Measurements from ENCODE around the gene JMY. TPM values are rescaled to one million over a fixed set of nuclear protein-coding genes. Genes with fewer than 3 reads are reported as not detected.
"Not testable (repeated sequence)": the region's sequence is repeated elsewhere in the genome, so short reads cannot be mapped to it uniquely, and the experiment has no call there.

JMY gene
- total RNA-seq, 2 experiments from 2014 or later: 6.1 to 6.3 TPM

DNA sequence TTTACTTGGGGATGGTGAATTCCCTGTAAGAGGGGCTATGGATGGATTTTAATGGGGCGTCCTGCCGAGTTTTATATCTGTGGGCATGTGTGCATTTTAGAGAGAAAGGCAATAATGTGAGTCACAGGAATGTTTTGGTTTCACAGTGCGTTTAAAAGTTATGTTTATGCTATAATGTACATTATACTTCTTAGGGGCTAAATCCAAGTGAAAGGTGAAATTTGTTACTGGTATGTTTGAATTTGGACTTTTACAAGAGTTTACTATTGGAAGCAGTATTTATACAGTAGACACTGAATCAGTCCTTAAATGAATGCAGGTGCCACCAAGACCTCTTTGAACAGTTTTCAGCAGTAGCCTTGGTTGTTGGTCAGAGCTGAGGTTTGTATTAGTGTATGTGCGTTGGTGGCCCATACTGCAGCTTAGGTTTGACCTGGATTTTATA, 5.6 kb downstream of the JMY start:
- TF ChIP-seq, protein P1, sequence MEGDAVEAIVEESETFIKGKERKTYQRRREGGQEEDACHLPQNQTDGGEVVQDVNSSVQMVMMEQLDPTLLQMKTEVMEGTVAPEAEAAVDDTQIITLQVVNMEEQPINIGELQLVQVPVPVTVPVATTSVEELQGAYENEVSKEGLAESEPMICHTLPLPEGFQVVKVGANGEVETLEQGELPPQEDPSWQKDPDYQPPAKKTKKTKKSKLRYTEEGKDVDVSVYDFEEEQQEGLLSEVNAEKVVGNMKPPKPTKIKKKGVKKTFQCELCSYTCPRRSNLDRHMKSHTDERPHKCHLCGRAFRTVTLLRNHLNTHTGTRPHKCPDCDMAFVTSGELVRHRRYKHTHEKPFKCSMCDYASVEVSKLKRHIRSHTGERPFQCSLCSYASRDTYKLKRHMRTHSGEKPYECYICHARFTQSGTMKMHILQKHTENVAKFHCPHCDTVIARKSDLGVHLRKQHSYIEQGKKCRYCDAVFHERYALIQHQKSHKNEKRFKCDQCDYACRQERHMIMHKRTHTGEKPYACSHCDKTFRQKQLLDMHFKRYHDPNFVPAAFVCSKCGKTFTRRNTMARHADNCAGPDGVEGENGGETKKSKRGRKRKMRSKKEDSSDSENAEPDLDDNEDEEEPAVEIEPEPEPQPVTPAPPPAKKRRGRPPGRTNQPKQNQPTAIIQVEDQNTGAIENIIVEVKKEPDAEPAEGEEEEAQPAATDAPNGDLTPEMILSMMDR (IDR thresholded peaks at IDR 0.05): no peak
- ChIA-PET POLR2A (interaction anchor here (0.5 kb wide), 1 partner anchor 257 kb away, joined by 3 read pairs; no protein-coding TSS in a partner anchor), CTCF (no interaction called here)
- DNase-seq (no peak), ATAC-seq (no peak)
- H3K36me3 Mint-ChIP-seq (ENCODE audit: low read depth): peaks cover 7% of the 10 kb centered on the region
- intact Hi-C loops (cut with micrococcal nuclease): no loop called here
- H3K9me3 Mint-ChIP-seq: peaks cover 1% of the 10 kb centered on the region
- H3K4me3 Mint-ChIP-seq: peak overlapping the region; percentile 2
- H3K27me3 Mint-ChIP-seq: no peaks in the 10 kb centered on the region
- H3K27ac Mint-ChIP-seq: no peak overlapping the region
- H3K4me1 Mint-ChIP-seq (ENCODE audit: low read depth): peaks cover 69% of the 10 kb centered on the region

DNA sequence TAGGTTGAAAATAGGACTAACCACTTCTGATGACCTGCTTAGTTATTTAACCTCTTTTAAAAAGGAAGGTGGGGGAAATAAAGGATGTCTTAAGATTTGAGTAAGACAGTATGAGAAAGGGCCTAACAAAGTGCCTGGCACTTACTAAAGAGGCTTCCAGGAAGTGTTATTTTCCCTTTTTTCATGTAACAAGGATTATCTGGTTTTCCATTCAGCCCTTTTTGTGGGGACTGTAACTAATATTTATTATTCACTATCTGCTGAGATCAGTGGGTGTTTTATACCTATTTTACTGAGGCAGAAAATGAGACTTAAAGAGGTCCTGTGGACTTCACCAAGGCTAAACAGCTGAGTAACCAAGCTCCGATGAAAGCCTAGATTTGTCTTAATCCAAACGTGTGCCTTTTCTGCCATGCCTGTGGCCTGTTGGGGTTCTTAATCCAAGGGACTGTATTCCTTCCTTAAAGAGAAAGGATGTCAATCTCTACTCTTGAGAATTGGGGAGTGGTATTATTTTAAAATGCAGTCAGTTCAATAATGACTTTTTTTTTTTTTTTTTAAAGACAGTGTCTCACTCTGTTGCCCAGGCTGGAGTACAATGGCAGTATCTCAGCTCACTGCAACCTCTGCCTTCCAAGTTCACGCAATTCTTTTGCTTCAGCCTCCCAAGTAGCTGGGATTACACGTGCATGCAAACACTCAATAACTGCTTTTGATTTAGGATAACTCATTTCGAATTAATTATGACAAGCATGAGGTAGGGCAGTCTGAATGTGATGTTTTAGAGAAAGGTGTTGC, 6.5 kb downstream of the JMY start:
- ChIA-PET CTCF (interaction anchor here (0.9 kb wide), 1 partner anchor 33 kb away, joined by 3 read pairs; no protein-coding TSS in a partner anchor), POLR2A (interaction anchor here (0.7 kb wide), 1 partner anchor 1329 kb away, joined by 5 read pairs; no protein-coding TSS in a partner anchor)
- H3K27me3 Mint-ChIP-seq: no peaks in the 10 kb centered on the region
- H3K4me3 Mint-ChIP-seq: no peak overlapping the region
- no peak for DNase-seq
- TF ChIP-seq, protein P1 (IDR thresholded peaks at IDR 0.05): no peak
- no peak for ATAC-seq
- intact Hi-C loops (cut with micrococcal nuclease): no loop called here
- H3K4me1 Mint-ChIP-seq (ENCODE audit: low read depth): peaks cover 73% of the 10 kb centered on the region
- peaks cover 1% of the 10 kb centered on the region for H3K9me3 Mint-ChIP-seq
- peaks cover 7% of the 10 kb centered on the region for H3K36me3 Mint-ChIP-seq (ENCODE audit: low read depth)
- H3K27ac Mint-ChIP-seq: peak overlapping the region; percentile 59

DNA sequence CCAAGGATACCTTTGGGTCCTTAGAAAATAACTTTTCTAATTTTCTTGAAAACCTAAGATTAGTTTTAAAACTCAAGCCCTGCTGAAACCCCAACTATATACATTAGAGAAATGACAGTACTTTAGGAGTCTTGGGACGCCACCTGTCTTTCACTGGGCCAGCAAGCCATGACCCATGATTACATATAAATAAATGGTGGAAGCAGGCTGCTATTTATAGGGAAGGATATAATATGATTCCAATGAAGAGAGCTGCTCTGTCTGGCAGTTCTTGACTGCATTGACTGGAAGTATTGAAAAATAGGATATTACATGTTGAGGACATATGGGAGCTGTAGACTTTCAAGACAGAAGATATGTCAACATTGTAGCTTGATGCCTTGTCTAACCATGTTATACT, 7.3 kb downstream of the JMY start:
- ATAC-seq (no peak), DNase-seq (no peak)
- intact Hi-C loops (cut with micrococcal nuclease): no loop called here
- no peak overlapping the region for H3K4me3 Mint-ChIP-seq
- TF ChIP-seq, protein P1 (IDR thresholded peaks at IDR 0.05): no peak
- POLR2A ChIA-PET: no interaction called here
- peaks cover 1% of the 10 kb centered on the region for H3K9me3 Mint-ChIP-seq
- H3K4me1 Mint-ChIP-seq (ENCODE audit: low read depth): peaks cover 70% of the 10 kb centered on the region
- peaks cover 7% of the 10 kb centered on the region for H3K36me3 Mint-ChIP-seq (ENCODE audit: low read depth)
- no peaks in the 10 kb centered on the region for H3K27me3 Mint-ChIP-seq
- CTCF ChIA-PET: interaction anchor here (0.9 kb wide), 2 partner anchors 18 to 32 kb away, joined by 3 read pairs; no protein-coding TSS in a partner anchor
- no peak overlapping the region for H3K27ac Mint-ChIP-seq

DNA sequence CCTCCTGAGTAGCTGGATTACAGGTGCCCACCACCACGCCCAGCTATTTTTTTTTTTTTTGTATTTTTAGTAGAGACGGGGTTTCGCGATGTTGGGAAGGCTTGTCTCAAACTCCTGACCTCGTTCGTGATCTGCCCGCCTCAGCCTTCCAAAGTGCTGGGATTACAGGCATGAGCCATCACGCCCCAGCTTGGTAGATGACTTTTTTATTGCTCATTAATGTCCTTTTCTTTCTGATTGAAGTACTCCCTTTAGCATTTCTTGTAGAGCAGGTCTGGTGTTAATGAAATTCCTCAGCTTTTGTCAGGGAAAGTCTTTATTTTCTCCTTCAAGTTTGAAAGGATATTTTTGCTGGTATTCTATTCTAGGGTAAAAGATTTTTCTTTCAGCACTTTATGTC, 18.1 kb downstream of the JMY start:
- H3K27me3 Mint-ChIP-seq; ATAC-seq; H3K9me3 Mint-ChIP-seq; DNase-seq; H3K27ac Mint-ChIP-seq; H3K4me3 Mint-ChIP-seq; intact Hi-C loops (cut with micrococcal nuclease): not testable (repeated sequence)
- ChIA-PET CTCF (interaction anchor here (1.2 kb wide), 2 partner anchors 28 to 120 kb away, joined by 3 to 4 read pairs; no protein-coding TSS in a partner anchor), POLR2A (interaction anchor here (0.6 kb wide), 1 partner anchor 260 kb away, joined by 4 read pairs; no protein-coding TSS in a partner anchor)
- H3K4me1 Mint-ChIP-seq (ENCODE audit: low read depth): peaks cover 49% of the 10 kb centered on the region
- H3K36me3 Mint-ChIP-seq (ENCODE audit: low read depth): peaks cover 11% of the 10 kb centered on the region

DNA sequence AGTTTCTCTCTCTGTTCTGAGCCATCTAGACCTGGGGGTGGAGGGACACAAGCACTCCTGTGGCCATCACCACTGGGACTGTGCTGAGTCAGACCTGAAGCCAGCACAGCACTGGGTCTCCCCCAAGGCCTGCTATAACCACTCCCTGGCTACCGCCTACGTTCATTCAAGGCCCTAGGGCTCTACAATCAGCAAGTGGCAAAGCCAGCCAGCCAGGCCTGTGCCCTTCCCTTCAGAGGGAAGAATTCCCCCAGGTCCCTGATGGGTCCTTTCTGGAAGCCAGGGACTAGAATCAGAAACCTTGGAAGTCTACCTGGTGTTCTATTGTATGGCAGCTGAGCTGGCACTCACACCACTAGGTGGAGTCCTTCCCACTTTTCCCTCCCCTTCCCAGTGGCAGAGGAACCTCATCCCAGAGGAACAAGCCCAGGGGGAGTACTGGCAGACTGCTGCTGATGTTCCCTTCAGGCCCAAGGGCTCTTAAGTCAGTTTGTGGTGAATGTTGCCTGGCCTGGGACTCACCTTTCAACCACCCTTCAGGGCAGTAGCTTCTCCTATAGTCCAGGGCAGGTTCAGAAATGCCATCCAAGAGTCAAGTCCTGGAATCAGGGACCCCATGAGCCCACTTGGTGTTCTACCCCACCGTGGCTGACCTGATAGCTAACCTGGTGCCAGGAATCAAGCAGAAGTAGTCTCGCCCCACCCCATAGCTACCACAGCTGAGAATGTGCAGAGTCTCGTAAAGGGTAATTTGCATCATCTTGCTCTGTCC, 20.0 kb downstream of the JMY start:
- POLR2A ChIA-PET: interaction anchor here (1.1 kb wide), 1 partner anchor 18 kb away, joined by 3 read pairs; no protein-coding TSS in a partner anchor

More for the DNA sequence above, 20.0 kb downstream of the JMY start:
- H3K27me3 Mint-ChIP-seq: no peaks in the 10 kb centered on the region
- intact Hi-C loops (cut with micrococcal nuclease): no loop called here
- H3K27ac Mint-ChIP-seq: no peak overlapping the region
- peaks cover 2% of the 10 kb centered on the region for H3K9me3 Mint-ChIP-seq
- peaks cover 10% of the 10 kb centered on the region for H3K36me3 Mint-ChIP-seq (ENCODE audit: low read depth)
- TF ChIP-seq, protein P1 (IDR thresholded peaks at IDR 0.05): no peak
- no peak overlapping the region for H3K4me3 Mint-ChIP-seq
- CTCF ChIA-PET: no interaction called here
- ATAC-seq (peak; percentile 89), DNase-seq (peak; percentile 62)
- H3K4me1 Mint-ChIP-seq (ENCODE audit: low read depth): peaks cover 38% of the 10 kb centered on the region

Data from activated CD8-positive, alpha-beta T cell treated with anti-CD3 and anti-CD28 coated beads for 36 hours (primary cell).